Osteocyte (in vitro differentiated cells): Measurements from ENCODE around the gene FGF18. TPM values are rescaled to one million over a fixed set of nuclear protein-coding genes. Genes with fewer than 3 reads are reported as not detected.

Experiments used
- DNase-seq: peaks from one replicate; pipeline ENCODE4 v3.0.0; 2021; ENCODE audit warnings: mixed read lengths; ENCODE audit not compliant: unreplicated experiment; ENCODE audit errors: extremely low spot score
- H3K27ac Mint-ChIP-seq: one replicate; pipeline ENCODE4 v1.8.0; 2021; ENCODE audit warnings: mild to moderate bottlenecking, mixed read lengths; ENCODE audit not compliant: unreplicated experiment
- H3K27me3 Mint-ChIP-seq: one replicate; pipeline ENCODE4 v1.8.0; 2021; ENCODE audit warnings: mixed read lengths; ENCODE audit not compliant: unreplicated experiment
- H3K36me3 Mint-ChIP-seq: one replicate; pipeline ENCODE4 v1.8.0; 2021; ENCODE audit warnings: mixed read lengths; ENCODE audit not compliant: unreplicated experiment
- H3K4me1 Mint-ChIP-seq: one replicate; pipeline ENCODE4 v1.8.0; 2021; ENCODE audit warnings: mixed read lengths; ENCODE audit not compliant: unreplicated experiment
- H3K4me3 Mint-ChIP-seq: one replicate; pipeline ENCODE4 v1.8.0; 2021; ENCODE audit warnings: mild to moderate bottlenecking, moderate library complexity, mixed read lengths; ENCODE audit not compliant: unreplicated experiment
- H3K9me3 Mint-ChIP-seq: one replicate; pipeline ENCODE4 v1.8.0; 2021; ENCODE audit warnings: mixed read lengths; ENCODE audit not compliant: unreplicated experiment
- CTCF ChIP-seq: fragments of 200-600 bp; sonication (generic); IDR thresholded peaks from 2 replicates; pipeline ENCODE4 v1.5.0; 2021; ENCODE audit warnings: antibody characterized with exemption, mild to moderate bottlenecking, moderate library complexity
- total RNA-seq: library from RNA; stranded (reverse); gene quantifications from 2 replicates; pipeline ENCODE4 v1.2.1, GENCODE V29; 2021

FGF18 gene
- total RNA-seq, 1 donor from 2014 or later = 5.9 TPM

- TF ChIP-seq CTCF = no peak
- H3K9me3 Mint-ChIP-seq = no peaks in the 10 kb centered on the region
- no peak overlapping the region for H3K27ac Mint-ChIP-seq
- H3K4me3 Mint-ChIP-seq = no peak overlapping the region
- H3K4me1 Mint-ChIP-seq = peaks cover 19% of the 10 kb centered on the region
- H3K27me3 Mint-ChIP-seq = no peaks in the 10 kb centered on the region
- no peaks in the 10 kb centered on the region for H3K36me3 Mint-ChIP-seq
- DNase-seq = no peak
Observed at GRCh38 chr5:171441246-171441791, 21.9 kb downstream of the FGF18 start.

- Mint-ChIP-seq H3K27me3 (no peaks in the 10 kb centered on the region), H3K4me1 (peaks cover 25% of the 10 kb centered on the region), H3K36me3 (no peaks in the 10 kb centered on the region), H3K4me3 (no peak overlapping the region), H3K27ac (no peak overlapping the region), H3K9me3 (no peaks in the 10 kb centered on the region)
- TF ChIP-seq CTCF = no peak
- DNase-seq = no peak
Observed at GRCh38 chr5:171442287-171443042, 23.0 kb downstream of the FGF18 start.

- peaks cover 30% of the 10 kb centered on the region for H3K4me1 Mint-ChIP-seq
- TF ChIP-seq CTCF = no peak
- DNase-seq = no peak
- H3K4me3 Mint-ChIP-seq = no peak overlapping the region
- H3K36me3 Mint-ChIP-seq = no peaks in the 10 kb centered on the region
- H3K27ac Mint-ChIP-seq = no peak overlapping the region
- H3K27me3 Mint-ChIP-seq = no peaks in the 10 kb centered on the region
- H3K9me3 Mint-ChIP-seq = no peaks in the 10 kb centered on the region
Observed at GRCh38 chr5:171444582-171444981, 25.1 kb downstream of the FGF18 start.

- Mint-ChIP-seq H3K4me3 (no peak overlapping the region), H3K9me3 (no peaks in the 10 kb centered on the region), H3K4me1 (peaks cover 39% of the 10 kb centered on the region), H3K27me3 (no peaks in the 10 kb centered on the region), H3K27ac (no peak overlapping the region), H3K36me3 (no peaks in the 10 kb centered on the region)
- no peak for TF ChIP-seq CTCF
- DNase-seq = no peak
Observed at GRCh38 chr5:171445644-171446516, 26.4 kb downstream of the FGF18 start.

- H3K9me3 Mint-ChIP-seq = no peaks in the 10 kb centered on the region
- H3K4me3 Mint-ChIP-seq = no peak overlapping the region
- peaks cover 39% of the 10 kb centered on the region for H3K4me1 Mint-ChIP-seq
- TF ChIP-seq CTCF = no peak
- H3K27ac Mint-ChIP-seq = no peak overlapping the region
- H3K27me3 Mint-ChIP-seq = no peaks in the 10 kb centered on the region
- DNase-seq = no peak
- H3K36me3 Mint-ChIP-seq = no peaks in the 10 kb centered on the region
Observed at GRCh38 chr5:171447226-171447625, 27.8 kb downstream of the FGF18 start.
